ENCODE measurements around the gene ADIRF. TPM values are rescaled to one million over a fixed set of nuclear protein-coding genes. Genes with fewer than 3 reads are reported as not detected.

The ADIRF gene
- polyA plus RNA-seq, 4 donors, result 11.3 to 44.1 (median 23.7) TPM

DNA sequence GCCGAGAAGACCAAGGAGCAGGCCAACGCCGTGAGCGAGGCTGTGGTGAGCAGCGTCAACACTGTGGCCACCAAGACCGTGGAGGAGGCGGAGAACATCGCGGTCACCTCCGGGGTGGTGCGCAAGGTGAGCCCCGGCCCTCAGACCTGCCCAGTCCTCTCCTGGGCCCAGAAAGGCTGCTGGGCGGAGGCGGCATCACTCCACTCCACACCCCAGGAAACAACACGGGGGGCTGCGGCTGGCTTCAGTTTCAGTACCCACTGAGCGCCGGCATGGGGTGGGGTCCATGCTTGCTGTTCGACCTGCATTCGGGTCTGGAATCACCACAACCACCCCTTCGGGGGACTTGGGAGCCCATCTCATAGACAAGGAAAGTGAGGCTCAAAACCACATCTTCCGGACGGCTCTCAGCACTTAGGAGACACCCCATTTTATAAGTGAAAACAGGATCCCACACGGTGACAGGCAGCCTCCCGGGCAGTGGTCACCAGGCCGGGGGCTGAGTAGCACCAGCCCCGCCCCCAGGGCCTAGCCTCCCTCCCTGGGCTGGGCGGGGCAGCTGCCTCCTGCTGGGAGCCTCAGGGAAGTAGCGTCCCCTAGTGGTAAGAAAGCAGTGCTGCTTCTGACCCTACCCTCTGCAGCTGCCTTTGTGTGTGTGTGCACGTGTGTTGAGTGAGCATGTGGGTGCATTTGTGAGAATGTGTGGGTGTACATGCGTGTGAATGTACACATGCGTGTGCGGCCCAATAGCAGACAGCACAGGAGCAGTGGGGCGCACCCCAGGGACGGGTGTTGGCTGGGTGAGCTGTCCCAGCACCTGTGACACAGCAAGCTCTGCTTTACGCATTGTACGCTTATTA is 8.0 kb upstream of the ADIRF start:
- no peak for DNase-seq (ENCODE audit: low read depth in 4 of 4, low spot score in 3 of 4)

DNA sequence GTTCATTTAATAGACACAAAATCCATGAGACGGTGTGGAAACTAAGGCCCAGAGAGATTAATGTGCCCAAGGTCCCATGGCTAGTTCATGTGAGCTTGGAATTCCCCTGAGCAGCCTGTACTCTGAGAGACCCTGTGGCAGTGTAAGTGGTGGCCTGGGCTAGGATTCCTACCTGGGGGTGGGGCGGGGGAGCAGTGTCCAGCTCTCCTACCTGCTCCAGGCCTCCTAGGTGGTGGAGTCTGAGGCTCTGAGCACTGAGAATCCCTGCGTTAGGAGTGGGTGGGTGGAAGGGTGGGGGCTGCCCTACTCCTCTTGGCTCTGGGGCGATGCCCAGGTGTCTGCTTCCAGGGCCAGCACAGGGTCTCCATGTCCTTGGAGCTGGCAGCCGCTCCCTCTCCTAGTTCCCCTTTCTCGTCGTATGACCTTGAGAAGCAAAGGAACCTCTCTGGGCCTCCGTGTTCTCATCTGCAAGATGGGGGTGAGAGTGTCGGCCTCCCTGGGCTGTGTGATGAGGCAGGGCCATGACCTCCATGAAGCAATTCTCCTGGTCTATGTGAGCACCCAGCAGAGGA is 7.3 kb upstream of the ADIRF start:
- no peak for DNase-seq (ENCODE audit: low read depth in 4 of 4, low spot score in 3 of 4)

DNA sequence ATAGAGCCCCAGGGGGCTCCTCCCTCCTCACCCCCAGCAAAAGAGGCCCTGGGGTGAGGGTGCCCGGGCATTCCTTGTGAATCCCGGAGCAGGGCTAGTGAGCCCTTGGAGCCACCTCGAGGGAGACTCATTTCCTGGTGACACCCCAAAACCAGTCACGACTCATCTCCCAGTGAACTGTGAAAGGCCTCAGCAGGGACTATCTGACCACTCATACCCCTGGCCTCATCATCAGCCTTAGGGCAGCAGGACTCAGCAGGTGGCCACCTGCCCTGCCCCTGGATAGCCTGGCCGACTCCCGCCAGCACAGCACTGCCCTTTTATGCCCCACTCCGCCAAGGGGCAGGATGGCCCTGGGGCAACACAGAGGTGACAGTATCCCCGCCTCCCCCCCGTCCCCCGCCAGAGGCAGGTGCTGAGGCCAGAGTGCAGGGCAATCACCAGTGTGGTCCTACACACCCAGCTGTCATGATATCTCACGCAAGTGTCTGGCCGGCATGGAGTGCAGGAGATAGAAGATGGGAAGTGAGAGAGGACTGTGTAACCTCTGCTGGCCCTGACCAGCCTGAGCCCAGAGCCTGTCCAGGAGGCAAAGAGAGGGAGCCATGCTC is 6.7 kb upstream of the ADIRF start:
- no peak for DNase-seq (ENCODE audit: low read depth in 4 of 4, low spot score in 3 of 4)

DNA sequence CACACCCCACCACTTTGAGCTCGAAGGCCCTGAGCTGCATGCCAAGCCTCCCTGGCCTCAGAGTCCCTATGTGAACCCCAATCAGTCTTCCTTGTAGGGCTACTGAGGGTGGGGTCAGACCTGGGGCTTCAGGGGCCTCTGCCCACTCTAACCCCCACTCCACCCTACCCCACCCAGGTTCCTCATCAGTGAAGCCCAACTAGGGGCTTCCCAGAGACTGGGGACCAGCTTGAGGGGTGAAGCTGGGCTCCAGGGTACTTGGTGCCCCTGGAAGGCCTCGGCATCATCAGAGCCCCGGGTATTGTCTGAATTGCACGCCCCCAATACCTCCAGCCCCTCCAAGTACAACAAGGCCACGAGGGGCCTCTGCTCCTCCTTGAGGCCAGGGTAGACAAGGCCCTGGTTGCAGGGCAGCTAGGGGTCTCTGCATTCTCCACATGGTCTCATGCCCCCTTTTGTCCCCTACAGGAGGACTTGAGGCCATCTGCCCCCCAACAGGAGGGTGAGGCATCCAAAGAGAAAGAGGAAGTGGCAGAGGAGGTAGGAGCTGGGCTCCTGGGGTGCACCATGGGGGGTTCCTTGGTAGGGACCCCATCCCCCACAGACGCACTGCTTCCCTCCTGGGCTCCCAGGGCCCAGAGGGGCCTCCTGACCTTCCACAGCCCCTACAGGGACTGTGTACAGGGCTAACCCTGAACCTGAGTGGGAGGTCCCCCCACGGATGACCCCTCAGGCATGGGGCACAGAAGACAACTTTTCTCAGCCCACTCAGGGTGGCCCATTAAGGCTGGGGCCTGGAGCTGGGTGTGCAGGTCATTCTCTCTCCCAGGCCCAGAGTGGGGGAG is 5.9 kb upstream of the ADIRF start:
- DNase-seq (ENCODE audit: low read depth in 4 of 4, low spot score in 3 of 4), result no peak

DNA sequence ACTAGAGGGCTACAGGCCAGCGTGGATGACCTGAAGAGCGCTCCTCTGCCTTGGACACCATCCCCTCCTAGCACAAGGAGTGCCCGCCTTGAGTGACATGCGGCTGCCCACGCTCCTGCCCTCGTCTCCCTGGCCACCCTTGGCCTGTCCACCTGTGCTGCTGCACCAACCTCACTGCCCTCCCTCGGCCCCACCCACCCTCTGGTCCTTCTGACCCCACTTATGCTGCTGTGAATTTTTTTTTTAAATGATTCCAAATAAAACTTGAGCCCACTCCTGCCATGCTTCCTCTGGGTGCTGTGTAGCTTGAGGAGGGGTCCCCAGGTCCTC is 5.3 kb upstream of the ADIRF start:
- DNase-seq (ENCODE audit: low read depth in 4 of 4, low spot score in 3 of 4), result no peak

DNA sequence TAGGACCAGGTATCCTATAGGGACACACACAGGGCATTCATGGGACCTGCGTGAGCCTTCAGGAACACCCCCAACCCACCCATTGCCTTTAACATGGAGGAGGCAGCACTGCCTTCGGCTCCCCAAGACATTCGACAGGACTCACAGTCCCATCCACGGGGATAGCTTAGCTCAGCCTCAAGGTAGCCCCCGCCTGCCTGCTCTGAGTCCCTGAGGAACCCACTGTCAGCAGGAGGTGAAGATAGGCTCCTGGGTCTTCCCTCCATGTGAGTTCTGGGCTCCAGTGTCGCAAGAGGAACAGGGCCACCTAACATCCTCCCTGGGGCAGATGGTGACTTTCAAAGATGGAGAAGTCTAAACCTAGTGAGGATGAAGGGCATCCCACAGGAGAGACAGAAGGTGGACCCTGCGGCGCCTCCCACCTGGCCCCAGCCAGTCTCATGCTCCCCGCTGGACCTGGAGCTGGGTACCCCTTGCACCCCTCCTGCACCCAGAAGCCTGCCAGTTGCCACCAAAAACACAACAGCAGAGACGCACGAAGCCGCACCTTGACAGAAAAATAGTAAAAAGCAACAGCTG is 4.9 kb upstream of the ADIRF start:
- no peak for DNase-seq (ENCODE audit: low read depth in 4 of 4, low spot score in 3 of 4)

DNA sequence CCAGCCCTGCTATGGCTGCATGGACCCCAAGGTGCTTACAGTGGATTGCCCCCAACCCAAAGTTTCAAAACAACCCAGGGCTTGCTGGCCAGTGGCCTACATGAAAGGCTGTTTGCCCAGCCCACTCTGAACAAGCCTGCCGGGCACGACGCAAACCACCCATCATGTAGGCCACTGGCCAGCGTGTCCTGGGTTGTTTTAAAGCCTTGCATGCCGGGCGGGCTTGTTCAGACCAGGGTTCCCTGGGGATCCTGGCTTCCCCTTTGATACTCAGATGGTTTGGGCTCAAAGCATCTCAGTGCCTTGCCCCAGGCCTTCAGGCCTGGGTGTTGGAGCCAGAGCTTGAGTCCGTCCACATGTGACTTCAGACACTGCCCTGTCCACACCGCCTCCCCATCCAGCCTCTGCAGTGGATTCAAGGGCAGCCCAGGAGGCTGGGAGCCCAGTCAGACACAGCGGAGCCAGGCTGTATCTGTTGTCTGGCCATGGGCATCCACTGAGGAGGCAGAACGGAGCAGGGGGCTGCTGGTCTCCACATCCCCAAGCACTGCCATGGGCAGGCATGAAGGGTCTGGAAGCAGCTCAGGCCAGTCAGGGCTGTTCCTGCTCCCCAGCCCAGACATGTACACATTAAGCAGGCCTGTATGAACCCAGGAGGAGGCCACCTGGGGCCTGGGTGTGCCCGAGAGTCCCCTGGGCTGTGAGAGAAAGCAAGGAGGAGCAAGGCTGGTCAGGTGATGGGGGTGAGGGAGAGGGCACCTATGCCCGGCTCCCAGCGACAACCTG is 4.0 kb upstream of the ADIRF start:
- no peak for DNase-seq (ENCODE audit: low read depth in 4 of 4, low spot score in 3 of 4)

DNA sequence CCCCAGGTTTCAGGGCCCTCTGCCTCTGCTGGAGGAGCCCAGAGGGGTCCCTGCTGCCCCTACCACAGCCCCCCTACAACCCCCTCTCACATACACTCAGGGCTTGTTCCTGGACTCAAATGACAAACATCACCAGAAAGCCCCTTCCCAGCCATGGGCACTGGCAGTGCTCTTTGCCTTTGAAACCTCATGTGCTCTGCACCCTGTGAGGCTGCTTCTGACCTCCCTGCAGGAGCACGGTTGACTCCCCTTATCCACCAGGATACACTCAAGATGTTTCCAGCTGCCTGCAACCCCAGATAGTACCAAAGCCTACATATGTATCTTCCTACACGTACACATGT is 3.5 kb upstream of the ADIRF start:
- DNase-seq (ENCODE audit: low read depth in 4 of 4, low spot score in 3 of 4), result no peak

DNA sequence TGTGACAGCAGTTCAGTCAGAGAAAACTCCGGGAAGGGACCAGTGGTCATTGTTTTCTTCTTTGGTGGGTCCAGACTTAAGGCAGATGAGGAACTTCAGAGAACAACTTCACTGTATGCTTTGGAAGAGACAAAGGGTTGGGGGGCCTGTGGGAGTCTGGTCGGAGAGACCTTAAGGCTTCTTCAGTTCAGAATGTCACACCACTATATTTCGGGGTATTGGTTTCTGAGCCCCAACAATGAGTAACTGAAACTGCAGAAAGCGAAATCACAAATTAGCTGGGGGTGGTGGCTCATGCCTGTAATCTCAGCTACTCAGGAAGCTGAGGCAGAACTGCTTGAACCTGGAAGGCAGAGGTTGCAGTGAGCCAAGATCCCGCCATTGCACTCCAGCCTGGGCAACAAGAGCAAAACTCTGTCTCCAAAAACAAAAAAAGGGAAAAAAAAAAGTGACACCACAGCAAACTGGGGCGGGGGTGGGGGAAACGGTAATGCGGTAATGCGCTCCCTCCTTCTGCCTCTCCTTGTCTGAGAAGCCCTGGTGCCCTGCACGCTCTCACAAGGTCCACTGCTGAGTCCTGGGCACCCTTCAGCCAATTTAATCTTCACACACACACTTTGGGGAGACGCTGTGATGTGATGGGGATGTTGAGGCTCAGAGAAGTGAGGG is 2.2 kb upstream of the ADIRF start:
- DNase-seq (ENCODE audit: low read depth in 4 of 4, low spot score in 3 of 4), result no peak

DNA sequence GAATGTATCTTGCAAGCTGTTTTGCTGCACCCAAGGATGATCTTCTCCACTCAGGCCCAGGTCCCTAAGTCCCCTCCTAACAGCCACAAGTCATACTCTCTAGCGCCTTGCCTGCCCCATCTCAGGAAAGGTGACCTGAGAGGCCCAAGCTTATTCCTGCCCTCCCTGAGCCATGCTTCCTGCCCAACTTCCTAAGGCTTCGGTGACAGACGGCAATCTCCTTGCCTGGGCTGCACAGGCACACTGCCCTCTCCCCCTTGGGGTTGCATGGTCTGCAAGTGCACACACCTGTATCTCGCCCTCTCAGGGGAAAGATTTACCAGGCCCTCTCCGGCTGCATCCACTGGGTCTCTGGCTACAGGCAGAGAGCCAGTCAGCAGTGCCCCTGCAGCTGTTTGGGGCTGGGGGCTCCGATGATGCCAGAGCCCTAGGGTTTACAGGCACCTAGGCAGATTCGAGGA is 771 bp upstream of the ADIRF start:
- no peak for DNase-seq (ENCODE audit: low read depth in 4 of 4, low spot score in 3 of 4)

DNA sequence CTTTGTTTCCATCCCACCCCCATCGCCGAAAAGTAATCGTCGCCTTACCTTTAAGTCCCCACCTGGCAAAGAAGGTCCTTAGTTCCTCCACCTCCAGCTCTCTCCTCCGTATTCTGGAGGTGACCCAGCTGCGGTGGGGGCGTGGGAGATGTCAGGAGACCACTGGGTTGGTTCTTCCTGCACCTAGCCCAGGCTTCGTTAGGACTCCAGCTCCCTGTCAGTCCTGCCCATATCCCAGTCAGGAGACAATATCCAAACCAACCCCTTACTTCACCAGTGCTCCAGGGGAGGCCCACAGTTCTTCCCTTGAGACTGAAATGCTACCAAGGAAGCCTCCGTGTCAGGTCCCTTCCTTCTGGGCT is 693 bp downstream of the ADIRF start:
- no peak for DNase-seq (ENCODE audit: low read depth in 4 of 4, low spot score in 3 of 4)

DNA sequence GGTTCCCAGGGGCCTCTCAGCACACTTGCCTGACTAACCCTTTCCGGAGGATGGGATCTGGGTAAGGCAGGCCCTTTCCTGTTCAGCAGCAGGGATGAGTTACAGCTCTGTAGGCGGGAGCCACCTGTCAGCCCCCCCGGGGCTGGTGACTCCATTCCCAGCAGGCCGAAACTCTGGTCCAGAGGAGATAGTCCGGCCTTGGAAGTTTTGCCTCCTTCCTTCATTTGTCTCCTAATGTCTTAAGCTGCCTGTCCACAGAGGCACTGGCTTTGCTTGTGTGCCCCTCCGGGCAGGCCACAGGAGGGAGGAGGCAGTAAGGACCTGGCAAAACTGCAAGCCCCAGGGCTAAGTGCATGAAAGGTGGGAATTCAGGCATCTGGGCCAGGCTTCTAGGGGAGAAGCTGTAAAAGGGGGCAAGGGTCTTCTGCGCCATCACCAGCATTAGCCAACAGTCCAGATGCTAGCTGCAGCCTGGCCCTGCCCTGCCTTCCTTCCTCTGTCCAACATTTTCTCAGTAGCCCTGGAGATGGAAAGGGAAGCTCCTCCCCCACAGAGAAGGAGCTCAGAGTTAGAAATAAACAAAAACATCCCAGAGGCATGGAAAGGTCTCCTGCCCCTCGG is 1.2 kb downstream of the ADIRF start:
- no peak for DNase-seq (ENCODE audit: low read depth in 4 of 4, low spot score in 3 of 4)

DNA sequence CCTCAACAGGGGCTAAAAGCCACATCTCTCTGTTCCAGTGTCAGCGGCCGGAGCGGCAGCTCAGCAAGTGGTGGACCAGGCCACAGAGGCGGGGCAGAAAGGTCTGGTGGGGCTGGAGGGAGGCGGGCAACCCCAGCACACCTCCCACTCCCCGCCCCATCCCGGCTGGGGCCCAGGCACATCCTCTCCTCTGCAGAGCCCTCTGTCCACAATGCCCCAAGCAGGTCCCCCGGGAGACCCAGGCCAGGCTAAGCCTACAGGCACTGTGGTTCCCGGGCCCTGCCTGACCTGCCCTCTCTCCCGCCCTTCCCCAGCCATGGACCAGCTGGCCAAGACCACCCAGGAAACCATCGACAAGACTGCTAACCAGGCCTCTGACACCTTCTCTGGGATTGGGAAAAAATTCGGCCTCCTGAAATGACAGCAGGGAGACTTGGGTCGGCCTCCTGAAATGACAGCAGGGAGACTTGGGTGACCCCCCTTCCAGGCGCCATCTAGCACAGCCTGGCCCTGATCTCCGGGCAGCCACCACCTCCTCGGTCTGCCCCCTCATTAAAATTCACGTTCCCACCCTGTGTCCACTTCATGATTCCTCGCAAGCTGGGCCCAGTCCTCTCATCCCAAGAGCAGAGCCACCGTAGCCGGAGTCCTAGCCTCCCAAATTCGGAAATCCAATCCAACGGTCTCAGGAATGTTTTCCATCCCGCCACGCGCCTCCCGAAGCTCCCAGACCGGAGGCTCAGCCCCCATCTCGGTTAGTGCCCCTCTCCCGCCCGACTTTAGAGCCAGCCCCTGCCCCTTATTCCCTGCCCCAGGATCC is 2.1 kb downstream of the ADIRF start:
- no peak for DNase-seq (ENCODE audit: low read depth in 4 of 4, low spot score in 3 of 4)

DNA sequence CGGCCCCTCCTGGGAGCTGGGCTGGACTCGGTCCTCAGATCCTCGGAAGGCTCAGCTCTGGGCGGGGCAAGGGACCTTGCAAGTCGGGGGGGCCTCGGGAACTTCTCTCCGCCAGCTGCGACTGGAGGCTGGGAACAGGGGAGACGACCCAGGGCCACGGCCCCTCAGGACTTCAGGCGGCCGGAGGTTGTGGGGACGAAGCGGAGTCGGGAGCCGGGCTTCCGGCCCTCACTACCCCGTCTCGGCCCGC is 2.6 kb downstream of the ADIRF start:
- DNase-seq (ENCODE audit: low read depth in 4 of 4, low spot score in 3 of 4), result no peak

DNA sequence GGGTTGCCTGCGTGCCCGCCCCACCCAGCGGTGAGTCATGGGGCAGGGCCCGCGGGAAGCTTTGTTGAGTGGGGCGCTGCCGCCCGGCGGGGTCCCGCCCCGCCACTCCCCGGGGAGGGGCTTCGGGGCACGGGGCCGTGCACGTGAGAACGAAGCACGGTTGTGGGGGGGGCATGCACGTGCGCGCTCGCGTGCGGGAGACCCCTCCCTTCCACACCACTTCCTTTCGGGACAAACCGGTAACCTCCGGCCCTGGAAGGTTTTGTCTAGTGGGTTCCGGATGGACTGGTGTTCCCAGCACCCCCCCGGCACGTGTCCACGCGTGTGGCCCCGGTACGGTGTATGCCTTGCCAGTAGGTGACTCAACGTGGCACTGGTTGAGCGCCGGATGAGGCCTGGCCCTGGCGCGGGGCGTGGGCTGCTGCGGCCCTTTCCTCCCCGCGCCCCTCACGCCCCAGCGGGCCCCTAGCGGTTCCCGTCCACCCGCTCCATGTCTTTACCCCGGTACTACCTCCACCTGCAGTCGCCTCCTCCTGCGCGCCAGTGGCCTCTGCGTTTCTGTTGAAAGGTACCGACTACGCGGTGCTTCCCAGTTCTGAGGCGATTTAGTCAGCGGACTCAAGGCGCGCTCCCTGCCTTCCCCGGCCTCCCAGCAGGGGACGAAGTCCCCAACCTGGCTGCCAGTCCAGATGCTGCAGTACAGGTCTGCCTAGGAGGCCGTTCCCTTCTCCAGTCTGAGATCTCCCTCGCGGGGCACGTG is 3.1 kb downstream of the ADIRF start:
- DNase-seq (ENCODE audit: low read depth in 4 of 4, low spot score in 3 of 4), result peak in 1 of 4 donors; percentile 52

DNA sequence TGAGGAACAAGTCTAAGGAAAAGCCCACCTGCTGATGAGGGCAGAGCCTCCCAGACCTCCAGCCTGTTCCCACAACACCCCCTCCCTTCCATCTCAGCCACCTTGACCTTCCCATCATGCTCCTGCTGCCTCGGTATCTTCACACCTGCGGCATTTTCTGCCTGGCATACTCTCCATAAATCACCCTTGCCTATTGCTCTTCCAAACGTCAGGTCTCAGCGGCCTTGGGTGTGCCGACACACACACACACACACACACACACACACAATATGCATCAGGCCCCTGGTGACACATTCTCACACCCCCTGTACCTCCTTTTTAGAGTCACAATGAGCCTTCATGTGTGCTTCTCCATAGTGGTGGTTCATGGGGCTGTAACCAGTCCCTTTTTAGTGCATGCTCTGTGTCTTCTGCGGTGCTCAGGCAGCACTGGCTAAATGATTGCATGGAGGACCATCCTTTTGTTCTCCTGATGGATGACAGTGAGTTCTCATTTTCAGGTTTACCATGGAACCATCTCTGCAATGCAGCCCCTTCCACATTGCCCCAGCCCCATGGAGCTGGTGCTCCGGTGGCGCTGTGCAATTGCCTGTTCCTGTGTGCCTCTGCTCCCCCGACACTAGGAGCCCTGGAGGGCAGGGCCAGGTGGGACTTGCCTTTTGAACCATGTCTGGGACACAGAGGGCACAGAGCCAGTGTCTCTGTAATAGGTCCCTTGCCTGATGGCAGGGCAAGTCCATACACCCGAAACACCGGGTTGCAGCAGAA is 4.5 kb downstream of the ADIRF start:
- no peak for DNase-seq (ENCODE audit: low read depth in 4 of 4, low spot score in 3 of 4)

DNA sequence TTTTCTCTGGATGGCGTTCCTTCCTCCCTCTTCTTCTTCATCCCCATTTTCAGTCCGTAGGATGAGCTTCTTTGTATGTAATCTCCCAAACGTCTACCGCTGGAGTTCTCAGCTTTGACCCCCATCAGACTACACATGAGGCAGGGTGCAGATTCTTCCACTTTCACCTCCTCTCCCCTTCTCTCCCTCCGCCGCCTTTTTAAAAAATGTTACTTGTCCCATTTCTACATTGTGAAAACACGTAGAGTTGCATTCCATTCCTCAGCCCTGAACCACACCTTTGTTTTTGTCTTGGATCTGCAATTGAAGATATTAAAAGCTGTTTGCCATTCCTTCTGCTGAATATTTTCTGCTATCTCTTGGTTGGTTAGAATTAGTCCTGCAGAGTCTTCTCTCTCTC is 6.2 kb downstream of the ADIRF start:
- no peak for DNase-seq (ENCODE audit: low read depth in 4 of 4, low spot score in 3 of 4)

Measured in right renal pelvis (tissue), 4 donors.